NB4 (cell line): ENCODE data around the gene CALHM1.

Source experiments
- CTCF ChIP-seq: IDR thresholded peaks from one replicate; pipeline ENCODE4 v1.5.1; 2012; ENCODE audit warnings: low read depth, low read length
- POLR2A ChIP-seq: IDR thresholded peaks from 2 replicates; pipeline ENCODE4 v1.6.1; 2011; ENCODE audit warnings: mild to moderate bottlenecking; ENCODE audit not compliant: insufficient read length; ENCODE audit errors: extremely low read depth

- TF ChIP-seq CTCF (no peak), POLR2A (no peak)
Measured at GRCh38 chr10:103463499-103463898, 4.8 kb upstream of the CALHM1 start.
